GM12873 (cell line): Measurements from ENCODE around the gene CLMP.

Source experiments
- TF ChIP-seq, protein P1 (sequence below): IDR thresholded peaks from 2 replicates; pipeline ENCODE4 v1.5.1; 2012; ENCODE audit warnings: low read depth, mild to moderate bottlenecking, moderate library complexity, low read length, control low read depth; ENCODE audit not compliant: insufficient read depth; ENCODE audit errors: missing control alignments

CLMP gene

DNA sequence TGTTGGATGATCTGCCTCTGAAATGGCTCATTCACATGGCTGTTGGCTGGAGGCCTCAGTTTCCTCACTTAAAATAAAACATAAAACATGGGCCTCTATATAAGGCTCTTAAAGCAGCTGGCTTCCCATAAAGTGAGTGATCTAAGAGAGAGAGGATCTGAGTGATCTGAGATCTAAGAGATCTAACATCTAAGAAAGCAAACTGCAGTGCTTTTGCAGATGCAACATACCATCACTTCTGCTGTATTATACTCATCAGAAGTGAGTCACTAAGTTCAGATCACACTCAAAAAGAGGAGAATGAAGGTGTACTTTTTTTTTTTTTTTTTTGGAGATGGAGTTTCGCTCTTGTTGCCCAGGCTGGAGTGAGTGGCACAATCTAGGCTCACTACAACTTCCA is 115.0 kb downstream of the CLMP start:
- TF ChIP-seq, protein P1, sequence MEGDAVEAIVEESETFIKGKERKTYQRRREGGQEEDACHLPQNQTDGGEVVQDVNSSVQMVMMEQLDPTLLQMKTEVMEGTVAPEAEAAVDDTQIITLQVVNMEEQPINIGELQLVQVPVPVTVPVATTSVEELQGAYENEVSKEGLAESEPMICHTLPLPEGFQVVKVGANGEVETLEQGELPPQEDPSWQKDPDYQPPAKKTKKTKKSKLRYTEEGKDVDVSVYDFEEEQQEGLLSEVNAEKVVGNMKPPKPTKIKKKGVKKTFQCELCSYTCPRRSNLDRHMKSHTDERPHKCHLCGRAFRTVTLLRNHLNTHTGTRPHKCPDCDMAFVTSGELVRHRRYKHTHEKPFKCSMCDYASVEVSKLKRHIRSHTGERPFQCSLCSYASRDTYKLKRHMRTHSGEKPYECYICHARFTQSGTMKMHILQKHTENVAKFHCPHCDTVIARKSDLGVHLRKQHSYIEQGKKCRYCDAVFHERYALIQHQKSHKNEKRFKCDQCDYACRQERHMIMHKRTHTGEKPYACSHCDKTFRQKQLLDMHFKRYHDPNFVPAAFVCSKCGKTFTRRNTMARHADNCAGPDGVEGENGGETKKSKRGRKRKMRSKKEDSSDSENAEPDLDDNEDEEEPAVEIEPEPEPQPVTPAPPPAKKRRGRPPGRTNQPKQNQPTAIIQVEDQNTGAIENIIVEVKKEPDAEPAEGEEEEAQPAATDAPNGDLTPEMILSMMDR, result no peak

DNA sequence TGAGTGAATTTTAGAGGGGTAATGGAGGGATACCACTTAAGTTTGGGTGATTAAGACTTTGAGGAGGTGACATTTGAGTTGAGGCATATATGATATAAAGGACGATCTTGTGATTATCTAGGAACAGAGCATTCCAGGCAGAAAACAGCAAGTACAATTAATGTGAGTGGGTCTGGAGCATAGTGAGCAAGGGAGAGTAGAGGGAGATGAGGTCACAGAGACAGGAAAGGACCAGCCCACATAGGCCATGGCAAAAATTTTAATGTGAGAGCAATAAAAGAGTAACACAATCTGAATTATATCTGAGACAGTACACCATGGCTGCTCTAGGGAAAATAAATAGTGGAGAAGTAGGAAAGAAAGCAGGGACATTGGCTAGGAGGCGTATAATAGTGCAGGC is 118.6 kb downstream of the CLMP start:
- TF ChIP-seq, protein P1, result no peak

DNA sequence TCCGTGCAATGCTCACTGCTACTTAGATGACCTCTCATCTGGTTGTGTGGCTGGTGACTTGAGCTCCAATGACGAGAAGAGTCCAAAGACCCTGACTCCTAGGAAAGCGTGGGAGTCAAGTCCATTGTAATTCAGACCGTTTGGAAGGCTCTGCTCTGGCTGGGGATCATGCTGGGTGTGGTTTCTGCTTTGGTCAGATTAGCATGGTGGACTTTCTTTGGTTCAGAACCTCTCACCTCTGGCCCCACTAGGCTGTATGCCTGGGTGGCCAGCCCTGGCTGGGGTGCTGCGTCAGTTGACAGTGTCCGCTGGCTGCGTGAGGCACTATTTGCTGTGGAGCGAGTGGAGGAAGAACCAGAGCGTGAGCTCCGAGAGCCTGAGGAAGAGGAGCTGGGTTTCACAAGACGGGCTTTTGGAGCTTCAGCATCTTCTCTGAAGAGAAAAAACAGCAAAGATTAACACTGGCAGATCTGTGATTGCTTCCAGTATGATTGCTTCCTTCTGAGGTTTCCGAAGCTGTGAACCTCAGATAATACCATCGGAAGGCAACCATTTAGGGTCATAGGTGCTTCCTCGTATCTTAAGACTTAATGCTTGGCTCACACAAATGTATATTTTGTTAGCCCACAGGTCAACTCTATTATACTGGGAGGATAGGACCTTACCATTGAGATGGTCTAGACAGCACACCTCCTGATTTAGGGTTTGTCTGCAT is 121.5 kb downstream of the CLMP start:
- TF ChIP-seq, protein P1, result no peak

DNA sequence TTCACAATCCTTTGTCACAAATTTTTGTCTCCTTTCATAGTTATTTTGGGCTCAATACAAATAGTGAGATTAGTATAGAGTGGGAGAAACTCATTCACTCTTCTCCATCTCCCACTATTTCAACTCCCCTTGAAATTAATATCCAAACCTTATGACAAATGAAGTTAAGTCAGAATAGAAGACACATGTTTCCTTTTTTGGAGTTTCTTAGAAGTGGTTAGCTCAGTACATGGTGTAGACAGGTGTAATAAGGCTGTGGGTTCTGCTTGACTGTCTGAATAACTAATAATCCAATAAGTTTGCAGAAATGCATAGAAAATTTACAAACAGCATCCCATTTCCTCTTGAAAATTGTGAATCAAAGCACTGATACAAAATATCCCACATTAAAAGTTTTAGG is 122.3 kb downstream of the CLMP start:
- TF ChIP-seq, protein P1, result no peak

DNA sequence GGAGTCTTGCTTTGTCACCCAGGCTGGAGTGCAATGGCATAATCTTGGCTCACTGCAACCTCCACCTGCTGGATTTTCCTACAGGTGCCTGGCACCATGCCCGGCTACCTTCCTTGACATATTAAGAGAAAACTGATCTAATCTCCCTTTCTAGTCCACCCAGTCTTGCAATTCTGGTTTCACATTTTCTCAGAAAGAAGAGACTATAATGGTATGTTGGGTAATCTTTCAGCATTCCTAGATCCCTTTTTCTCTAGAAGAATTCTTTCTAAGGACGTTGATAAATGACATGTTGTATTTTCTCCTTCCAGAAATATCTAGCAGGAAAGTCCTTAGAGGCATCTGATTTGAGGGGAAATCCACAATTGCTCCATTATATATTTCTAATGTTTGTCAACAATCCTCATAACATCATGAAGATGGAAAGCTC is 122.7 kb downstream of the CLMP start:
- TF ChIP-seq, protein P1, result no peak

DNA sequence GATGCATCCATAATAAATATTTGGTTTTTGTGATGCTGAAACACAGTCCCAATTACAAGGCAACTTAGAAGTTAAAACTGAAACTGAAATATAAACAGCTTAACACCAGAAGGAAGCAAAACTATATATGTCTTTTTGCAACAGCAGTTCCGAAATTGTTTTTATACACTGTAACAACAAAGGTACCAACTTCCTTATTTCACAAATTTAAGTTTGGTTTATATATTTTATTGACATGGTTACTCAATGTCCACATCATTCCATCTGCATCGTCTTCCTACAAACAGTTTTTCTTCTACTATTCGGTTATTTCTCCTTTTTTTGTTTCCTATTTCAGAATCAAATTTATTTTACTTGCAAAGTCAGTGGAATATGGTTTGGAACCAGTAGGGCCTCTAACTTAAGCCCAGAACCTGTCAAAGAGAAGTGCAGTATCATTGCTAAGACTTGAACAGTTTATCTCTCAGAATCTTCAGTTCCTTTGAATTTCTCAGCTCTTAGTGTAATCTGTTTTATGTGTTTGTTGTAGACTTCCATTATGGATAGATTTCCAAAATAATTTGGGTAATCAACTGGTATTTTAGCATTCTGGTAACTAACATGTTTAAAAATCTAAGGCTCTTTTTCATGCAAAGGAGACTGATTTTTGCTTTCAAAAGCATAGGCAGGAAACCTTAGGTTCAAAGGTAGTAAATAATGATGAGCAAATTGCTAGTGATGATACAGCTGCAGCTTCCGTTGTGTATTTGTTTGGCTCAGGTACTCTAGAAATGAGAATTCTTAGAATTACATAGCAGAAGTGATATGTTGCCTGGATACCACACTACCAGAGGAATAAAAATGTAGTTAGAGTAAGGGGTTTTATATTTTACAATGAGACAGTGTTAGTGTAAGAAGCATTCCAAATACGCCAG is 124.9 kb downstream of the CLMP start:
- TF ChIP-seq, protein P1, result no peak

DNA sequence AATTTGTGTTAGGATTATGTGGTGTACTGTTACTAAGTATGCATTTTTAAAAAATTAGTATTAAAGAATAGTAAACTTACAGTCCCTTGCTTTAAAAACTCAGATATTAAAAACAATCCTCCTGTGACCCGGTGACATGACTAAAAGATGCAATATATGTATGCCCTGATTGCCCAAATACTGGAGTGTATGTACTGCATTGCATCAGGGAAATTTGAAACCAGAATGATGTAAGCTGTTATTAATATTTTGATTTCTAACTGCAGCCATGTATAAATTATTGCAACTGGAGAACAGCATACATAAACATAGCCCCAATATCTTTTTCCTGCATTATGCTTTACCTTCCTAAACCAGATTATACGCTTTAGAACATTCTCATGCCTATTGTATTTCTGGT is 129.4 kb downstream of the CLMP start:
- TF ChIP-seq, protein P1, result no peak
